Colonic mucosa (tissue), 4 donors: ENCODE results near the gene LRG1. TPM values are rescaled to one million over a fixed set of nuclear protein-coding genes. Genes with fewer than 3 reads are reported as not detected.

Experiments
- DNase-seq: peaks from one replicate; pipeline ENCODE4 v3.0.0-alpha.2; 2020
- H3K27ac ChIP-seq: fragments of 200-600 bp; one replicate; pipeline ENCODE4 v1.8.0; 2021
- H3K27me3 ChIP-seq: fragments of 200-600 bp; one replicate; pipeline ENCODE4 v1.8.0; 2021
- H3K36me3 ChIP-seq: fragments of 200-600 bp; one replicate; pipeline ENCODE4 v1.8.0; 2021
- H3K4me1 ChIP-seq: fragments of 200-600 bp; one replicate; pipeline ENCODE4 v1.8.0; 2021; ENCODE audit warnings: mild to moderate bottlenecking
- H3K4me3 ChIP-seq: fragments of 200-600 bp; one replicate; pipeline ENCODE4 v1.8.0; 2021
- H3K9ac ChIP-seq, 2 donors: one replicate each; pipeline ENCODE4 v1.7.0; 2013; ENCODE audit warnings: control low read depth in 2 of 2, low read depth in 2 of 2, low read length in 2 of 2
- H3K9me3 ChIP-seq: fragments of 200-600 bp; one replicate; pipeline ENCODE4 v1.8.0; 2021
- intact Hi-C: fragments of 100-400 bp; cut with DNase I; formaldehyde crosslinking; loops from one replicate; pipeline ENCODE4 v1.14.1; 2022
- total RNA-seq, 2 donors: library from RNA; stranded (reverse); fragmentation: NEBNext Ultra II Directional in 1 of 2; extraction: Animal tissue kit (Norgen Biotek cat#: 25700) in 1 of 2; gene quantifications; one replicate each; pipeline ENCODE4 v1.2.1, GENCODE V29; 2021
- TF ChIP-seq, protein P1 (sequence below): fragments of 200-600 bp; IDR thresholded peaks from one replicate; pipeline ENCODE4 v1.8.0; 2022; ENCODE audit warnings: antibody characterized with exemption, mild to moderate bottlenecking
- donor health status: healthy.
- donor health status: DM: no; HTN: no; CAD: no.
- donor health status: DM: no; HTN: no; CAD: no.

The LRG1 gene
- total RNA-seq, 2 donors from 2014 or later, result 24.4 to 26.0 TPM

DNA sequence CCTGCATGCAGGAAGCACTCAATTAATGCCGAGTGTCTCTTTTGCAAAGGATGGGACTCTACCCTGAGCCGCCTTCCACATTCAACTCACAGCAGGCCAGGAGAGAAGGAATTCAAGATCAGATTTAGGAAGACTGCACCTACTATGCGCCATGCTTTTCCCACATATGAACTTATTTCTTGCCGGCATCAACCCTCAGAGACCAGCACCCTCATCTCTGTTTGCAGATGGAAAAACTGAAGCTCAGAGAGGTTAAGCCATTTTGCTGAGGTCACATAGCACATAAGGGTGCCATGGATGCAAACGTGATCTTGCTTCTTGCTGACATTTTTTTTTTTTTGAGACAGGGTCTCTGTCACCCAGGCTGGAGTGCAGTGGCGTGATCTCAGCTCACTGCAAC, 33.8 kb upstream of the LRG1 start:
- intact Hi-C loops, result no loop called here
- Histone ChIP-seq H3K9ac (no peak overlapping the region), H3K36me3 (no peaks in the 10 kb centered on the region), H3K27me3 (peaks cover 6% of the 10 kb centered on the region), H3K4me3 (no peak overlapping the region), H3K27ac (no peak overlapping the region), H3K9me3 (no peaks in the 10 kb centered on the region), H3K4me1 (no peaks in the 10 kb centered on the region)
- TF ChIP-seq, protein P1, sequence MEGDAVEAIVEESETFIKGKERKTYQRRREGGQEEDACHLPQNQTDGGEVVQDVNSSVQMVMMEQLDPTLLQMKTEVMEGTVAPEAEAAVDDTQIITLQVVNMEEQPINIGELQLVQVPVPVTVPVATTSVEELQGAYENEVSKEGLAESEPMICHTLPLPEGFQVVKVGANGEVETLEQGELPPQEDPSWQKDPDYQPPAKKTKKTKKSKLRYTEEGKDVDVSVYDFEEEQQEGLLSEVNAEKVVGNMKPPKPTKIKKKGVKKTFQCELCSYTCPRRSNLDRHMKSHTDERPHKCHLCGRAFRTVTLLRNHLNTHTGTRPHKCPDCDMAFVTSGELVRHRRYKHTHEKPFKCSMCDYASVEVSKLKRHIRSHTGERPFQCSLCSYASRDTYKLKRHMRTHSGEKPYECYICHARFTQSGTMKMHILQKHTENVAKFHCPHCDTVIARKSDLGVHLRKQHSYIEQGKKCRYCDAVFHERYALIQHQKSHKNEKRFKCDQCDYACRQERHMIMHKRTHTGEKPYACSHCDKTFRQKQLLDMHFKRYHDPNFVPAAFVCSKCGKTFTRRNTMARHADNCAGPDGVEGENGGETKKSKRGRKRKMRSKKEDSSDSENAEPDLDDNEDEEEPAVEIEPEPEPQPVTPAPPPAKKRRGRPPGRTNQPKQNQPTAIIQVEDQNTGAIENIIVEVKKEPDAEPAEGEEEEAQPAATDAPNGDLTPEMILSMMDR, result no peak
- no peak for DNase-seq

DNA sequence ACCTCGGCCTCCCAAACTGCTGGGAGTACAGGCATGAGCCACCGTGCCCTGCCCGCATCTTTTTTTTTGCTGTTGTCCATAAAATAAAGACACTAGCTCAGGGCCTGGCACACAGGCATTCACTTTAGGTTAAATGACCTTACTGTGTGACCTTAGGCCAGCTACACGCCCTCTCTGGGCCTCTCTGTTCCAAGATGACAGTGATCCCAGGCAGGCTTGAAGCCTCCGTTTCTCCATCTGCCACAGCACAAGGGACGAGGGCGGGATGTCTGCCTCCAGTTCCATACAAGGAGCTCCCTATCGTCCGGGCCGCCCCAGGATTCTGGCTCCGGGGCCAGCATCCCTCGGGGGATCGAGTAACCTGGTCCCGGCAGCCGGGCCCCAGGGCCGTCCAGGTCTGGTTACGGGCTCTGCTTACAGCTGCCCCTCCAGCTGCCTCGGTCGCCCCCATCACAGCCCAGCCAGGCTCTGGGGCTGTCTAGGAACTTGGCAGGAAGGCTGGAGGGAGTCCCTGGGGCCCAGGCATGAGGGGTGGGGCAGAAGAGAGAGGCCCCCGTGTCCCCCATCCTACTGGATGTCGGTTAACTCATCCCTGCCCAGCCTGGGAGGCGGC, 31.6 kb upstream of the LRG1 start:
- peaks cover 4% of the 10 kb centered on the region for H3K27me3 ChIP-seq
- H3K36me3 ChIP-seq, result no peaks in the 10 kb centered on the region
- TF ChIP-seq, protein P1, result no peak
- no peak overlapping the region for H3K27ac ChIP-seq
- H3K4me3 ChIP-seq, result no peak overlapping the region
- DNase-seq, result no peak
- H3K9me3 ChIP-seq, result no peaks in the 10 kb centered on the region
- H3K9ac ChIP-seq, result no peak overlapping the region
- H3K4me1 ChIP-seq, result no peaks in the 10 kb centered on the region
- intact Hi-C loops, result no loop called here

DNA sequence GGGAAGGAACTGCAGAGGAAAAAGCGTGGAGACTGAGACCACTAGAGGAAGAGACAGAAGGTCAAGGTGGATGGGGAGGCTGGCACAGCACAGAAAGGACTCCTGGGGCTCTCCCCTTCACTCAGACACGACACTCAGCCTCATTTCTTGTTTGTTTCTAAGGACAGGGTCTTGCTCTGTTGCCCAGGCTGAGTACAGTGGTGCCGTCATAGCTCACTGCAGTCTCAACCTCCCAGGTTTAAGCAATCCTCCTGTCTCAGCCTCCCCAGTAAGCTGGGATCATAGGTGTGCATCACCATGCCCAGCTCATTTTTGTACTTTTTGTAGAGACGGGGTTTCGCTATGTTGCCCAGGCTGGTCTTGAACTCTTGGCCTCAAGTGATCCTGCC, 31.1 kb upstream of the LRG1 start:
- H3K4me1 ChIP-seq, result no peaks in the 10 kb centered on the region
- intact Hi-C loops, result no loop called here
- DNase-seq, result no peak
- H3K27ac ChIP-seq, result no peak overlapping the region
- no peaks in the 10 kb centered on the region for H3K9me3 ChIP-seq
- TF ChIP-seq, protein P1, result no peak
- H3K9ac ChIP-seq, result no peak overlapping the region
- no peak overlapping the region for H3K4me3 ChIP-seq
- no peaks in the 10 kb centered on the region for H3K36me3 ChIP-seq
- peaks cover 4% of the 10 kb centered on the region for H3K27me3 ChIP-seq

DNA sequence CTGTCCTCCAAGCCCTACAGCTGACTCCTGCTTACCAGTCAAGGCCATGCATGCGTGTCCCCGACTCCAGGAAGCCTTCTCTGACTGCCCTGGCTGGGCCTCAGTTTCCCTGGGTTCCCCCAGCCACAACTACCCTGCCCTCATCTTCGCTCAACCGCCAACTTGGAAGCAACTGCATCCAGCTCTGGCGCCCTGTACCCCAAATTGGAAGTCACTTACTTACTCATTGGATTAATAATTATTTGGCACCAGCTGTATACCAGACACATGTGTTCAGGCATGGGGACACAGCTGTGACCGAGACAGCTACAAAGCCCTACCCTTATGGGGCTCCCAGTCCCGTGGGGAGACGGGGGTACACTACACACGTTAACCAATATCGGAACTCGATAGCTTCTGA, 30.6 kb upstream of the LRG1 start:
- intact Hi-C loops, result no loop called here
- no peak overlapping the region for H3K9ac ChIP-seq

DNA sequence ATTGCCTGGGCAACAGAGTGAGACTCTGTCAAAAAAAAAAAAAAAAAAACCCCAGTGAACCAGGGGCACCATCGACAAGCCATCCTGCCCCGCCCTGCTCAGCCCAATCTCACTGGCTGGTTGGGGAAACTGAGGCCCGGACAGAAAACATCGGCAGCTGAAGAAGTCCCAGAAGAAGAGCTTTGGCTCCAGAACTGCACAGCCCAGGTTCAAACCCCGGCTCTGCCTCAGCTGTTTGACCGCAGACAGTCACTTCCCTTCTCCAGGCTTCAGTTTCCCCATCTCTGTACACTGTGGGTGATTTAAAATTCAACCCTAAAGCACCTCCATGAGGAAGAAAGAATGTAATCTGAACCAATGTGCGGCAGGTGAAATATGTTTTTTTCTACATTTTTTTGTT, 29.1 kb upstream of the LRG1 start:
- Histone ChIP-seq H3K27me3 (no peaks in the 10 kb centered on the region), H3K27ac (no peak overlapping the region), H3K36me3 (no peaks in the 10 kb centered on the region), H3K4me3 (no peak overlapping the region), H3K9me3 (no peaks in the 10 kb centered on the region), H3K9ac (no peak overlapping the region), H3K4me1 (no peaks in the 10 kb centered on the region)
- intact Hi-C loops, result no loop called here
- no peak for DNase-seq
- TF ChIP-seq, protein P1, result no peak

More for the DNA sequence above, 30.6 kb upstream of the LRG1 start:
- TF ChIP-seq, protein P1, result no peak
- Histone ChIP-seq H3K9me3 (no peaks in the 10 kb centered on the region), H3K4me1 (no peaks in the 10 kb centered on the region), H3K36me3 (no peaks in the 10 kb centered on the region), H3K27ac (no peak overlapping the region), H3K4me3 (no peak overlapping the region), H3K27me3 (peaks cover 4% of the 10 kb centered on the region)
- no peak for DNase-seq
